Measurements from ENCODE around the gene SLC25A21. TPM values are rescaled to one million over a fixed set of nuclear protein-coding genes. Genes with fewer than 3 reads are reported as not detected.

SLC25A21 gene
- total RNA-seq, 1 experiment from 2014 or later: 7.1 TPM

DNA sequence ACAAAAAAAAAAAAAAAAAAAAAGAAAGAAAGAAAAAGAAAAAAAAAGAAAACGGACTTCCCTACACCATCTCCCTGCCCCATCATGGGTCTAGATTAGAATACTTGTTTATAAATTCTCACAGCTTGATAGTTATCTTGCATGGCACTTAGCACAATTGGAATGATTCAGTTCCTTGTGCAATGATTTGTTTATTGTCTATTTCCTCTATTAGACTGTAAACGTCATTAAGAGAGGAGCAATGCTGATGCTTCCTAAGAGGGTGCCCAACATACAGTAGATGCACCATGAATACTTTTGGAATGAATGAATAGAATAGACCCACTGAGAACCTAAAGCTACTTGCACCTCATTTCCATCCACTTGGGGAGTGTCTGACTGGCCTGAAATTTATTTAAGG lies 469.9 kb downstream of the SLC25A21 start:
- H3K4me1 Mint-ChIP-seq: peaks cover 3 to 5% of the 10 kb centered on the region in 2 experiments
- WGBS (ENCODE audit: extremely low coverage, insufficient read length, low lambda C conversion rate): no CpG with 5 or more reads among the region's 2 CpGs
- no peak overlapping the region for H3K4me2 ChIP-seq (ENCODE audit: insufficient read depth, insufficient read length, low read length)

More for the DNA sequence above, 469.9 kb downstream of the SLC25A21 start:
- H3K9ac ChIP-seq (ENCODE audit: extremely low read depth, insufficient read length, low read length): no peak overlapping the region
- no peak overlapping the region for H2AK5ac ChIP-seq (ENCODE audit: insufficient read length, low read length)
- no peak for DNase-seq
- H3K79me2 ChIP-seq (ENCODE audit: insufficient read depth, low read length): no peaks in the 10 kb centered on the region
- no peak overlapping the region for H2BK5ac ChIP-seq (ENCODE audit: insufficient read length, low read length)
- no peak overlapping the region for H2AFZ ChIP-seq (ENCODE audit: low read length)
- H3K27ac Mint-ChIP-seq: no peak overlapping the region
- H4K8ac ChIP-seq (replicated peaks; ENCODE audit: insufficient read length, low read depth, low read length): no peak overlapping the region
- H3K9me3 ChIP-seq (ENCODE audit: control insufficient read depth, low read depth, low read length): no peaks in the 10 kb centered on the region
- no peak overlapping the region for H2BK12ac ChIP-seq (ENCODE audit: insufficient read length, low read depth, low read length)
- H3K36me3 Mint-ChIP-seq (ENCODE audit: insufficient read depth in 1 of 3, low read depth in 3 of 3): peaks cover 0 to 13% (median 3%) of the 10 kb centered on the region in 3 experiments; a peak in 4 of 7 replicates
- 0 out of 2 replicates have a peak, but pooled peaks cover 4% of the 10 kb centered on the region for H3K27me3 Mint-ChIP-seq (ENCODE audit: low read depth)
- H2BK20ac ChIP-seq (ENCODE audit: low read depth, low read length, poor library complexity, severe bottlenecking): no peak overlapping the region
- H3K23ac ChIP-seq (ENCODE audit: insufficient read length, low read depth, low read length): no peak overlapping the region
- H2BK120ac ChIP-seq (ENCODE audit: low read depth, low read length, poor library complexity, severe bottlenecking): no peak overlapping the region
- H3K18ac ChIP-seq (ENCODE audit: insufficient read length, low read depth, low read length): no peak overlapping the region
- H3K27ac ChIP-seq (ENCODE audit: insufficient read length, low read depth, low read length): no peak overlapping the region
- H3K27me3 ChIP-seq (ENCODE audit: insufficient read depth, low read length): no peaks in the 10 kb centered on the region
- H3K4me1 ChIP-seq (ENCODE audit: insufficient read depth, low read length): no peaks in the 10 kb centered on the region; the same call in 1 of the 2 replicates
- H3K56ac ChIP-seq (ENCODE audit: insufficient read length, low read depth, low read length): no peak overlapping the region
- H4K91ac ChIP-seq (ENCODE audit: insufficient read length, low read depth, low read length): no peak overlapping the region
- H3K4me3 Mint-ChIP-seq: no peak overlapping the region
- H3K9me3 Mint-ChIP-seq: peaks cover 13 to 14% of the 10 kb centered on the region in 2 experiments
- H4K20me1 ChIP-seq (ENCODE audit: control insufficient read depth, insufficient read depth, insufficient read length): no peaks in the 10 kb centered on the region
- H2BK15ac ChIP-seq (ENCODE audit: low read depth, low read length): no peak overlapping the region
- H3T11ph ChIP-seq (ENCODE audit: low read length): no peak overlapping the region
- no peak overlapping the region for H3K14ac ChIP-seq (ENCODE audit: insufficient read depth, low read length)
- no peaks in the 10 kb centered on the region for H3K23me2 ChIP-seq (ENCODE audit: insufficient read length, low read depth, low read length, poor library complexity, severe bottlenecking)
- H4K5ac ChIP-seq (ENCODE audit: insufficient read length, low read depth, low read length): no peak overlapping the region
- no peak for TF ChIP-seq CTCF (conservative IDR thresholded peaks at IDR 0.05)
- no peaks in the 10 kb centered on the region for H3K79me1 ChIP-seq (ENCODE audit: insufficient read depth, low read depth, low read length, poor library complexity, severe bottlenecking)
- no peak overlapping the region for H3K4ac ChIP-seq (ENCODE audit: low read depth, low read length)

Data from H9 (cell line).